Colonic mucosa (tissue), 4 donors: Measurements from ENCODE around the gene SLC6A13. TPM values are rescaled to one million over a fixed set of nuclear protein-coding genes. Genes with fewer than 3 reads are reported as not detected.
"Not testable (repeated sequence)": the region's sequence is repeated elsewhere in the genome, so short reads cannot be mapped to it uniquely, and the experiment has no call there.

Experiments used
- DNase-seq: peaks from one replicate; pipeline ENCODE4 v3.0.0-alpha.2; 2020
- H3K27ac ChIP-seq: fragments of 200-600 bp; one replicate; pipeline ENCODE4 v1.8.0; 2021
- H3K27me3 ChIP-seq: fragments of 200-600 bp; one replicate; pipeline ENCODE4 v1.8.0; 2021
- H3K36me3 ChIP-seq: fragments of 200-600 bp; one replicate; pipeline ENCODE4 v1.8.0; 2021
- H3K4me1 ChIP-seq: fragments of 200-600 bp; one replicate; pipeline ENCODE4 v1.8.0; 2021; ENCODE audit warnings: mild to moderate bottlenecking
- H3K4me3 ChIP-seq: fragments of 200-600 bp; one replicate; pipeline ENCODE4 v1.8.0; 2021
- H3K9ac ChIP-seq, 2 donors: one replicate each; pipeline ENCODE4 v1.7.0; 2013; ENCODE audit warnings: control low read depth in 2 of 2, low read depth in 2 of 2, low read length in 2 of 2
- H3K9me3 ChIP-seq: fragments of 200-600 bp; one replicate; pipeline ENCODE4 v1.8.0; 2021
- CTCF ChIP-seq: fragments of 200-600 bp; IDR thresholded peaks from one replicate; pipeline ENCODE4 v1.8.0; 2022; ENCODE audit warnings: antibody characterized with exemption, mild to moderate bottlenecking
- intact Hi-C: fragments of 100-400 bp; cut with DNase I; formaldehyde crosslinking; loops from one replicate; pipeline ENCODE4 v1.14.1; 2022
- total RNA-seq, 2 donors: library from RNA; stranded (reverse); fragmentation: NEBNext Ultra II Directional in 1 of 2; extraction: Animal tissue kit (Norgen Biotek cat#: 25700) in 1 of 2; gene quantifications; one replicate each; pipeline ENCODE4 v1.2.1, GENCODE V29; 2021
- donor health status: healthy.
- donor health status: DM: no; HTN: no; CAD: no.
- donor health status: DM: no; HTN: no; CAD: no.

The SLC6A13 gene
- total RNA-seq, 2 donors from 2014 or later: not detected

- TF ChIP-seq CTCF: peak; percentile 66
- H3K9me3 ChIP-seq: no peaks in the 10 kb centered on the region
- H3K9ac ChIP-seq: no peak overlapping the region
- no peaks in the 10 kb centered on the region for H3K4me1 ChIP-seq
- H3K27ac ChIP-seq: no peak overlapping the region
- H3K4me3 ChIP-seq: no peak overlapping the region
- peak; percentile 79 for DNase-seq
- no peaks in the 10 kb centered on the region for H3K36me3 ChIP-seq
- intact Hi-C loops: no loop called here
- H3K27me3 ChIP-seq: no peaks in the 10 kb centered on the region
These were observed 42.7 kb downstream of the SLC6A13 start for GRCh38 chr12:219891-220352.

- no peaks in the 10 kb centered on the region for H3K9me3 ChIP-seq
- H3K9ac ChIP-seq: no peak overlapping the region
- H3K4me3 ChIP-seq: no peak overlapping the region
- H3K4me1 ChIP-seq: no peaks in the 10 kb centered on the region
- H3K27ac ChIP-seq: no peak overlapping the region
- no peaks in the 10 kb centered on the region for H3K27me3 ChIP-seq
- no peaks in the 10 kb centered on the region for H3K36me3 ChIP-seq
- intact Hi-C loops: no loop called here
- no peak for DNase-seq
- no peak for TF ChIP-seq CTCF
These were observed 43.7 kb downstream of the SLC6A13 start for GRCh38 chr12:218728-219590.

- Histone ChIP-seq H3K9me3 (no peaks in the 10 kb centered on the region), H3K27ac (no peak overlapping the region), H3K9ac (no peak overlapping the region), H3K36me3 (no peaks in the 10 kb centered on the region), H3K4me1 (no peaks in the 10 kb centered on the region), H3K27me3 (peaks cover 4% of the 10 kb centered on the region), H3K4me3 (no peak overlapping the region)
- intact Hi-C loops: no loop called here
- no peak for TF ChIP-seq CTCF
- no peak for DNase-seq
These were observed 44.4 kb downstream of the SLC6A13 start for GRCh38 chr12:218221-218620.

- H3K36me3 ChIP-seq, intact Hi-C loops, H3K27ac ChIP-seq, H3K4me1 ChIP-seq, H3K4me3 ChIP-seq, H3K27me3 ChIP-seq, H3K9ac ChIP-seq, H3K9me3 ChIP-seq, DNase-seq: not testable (repeated sequence)
These were observed 45.6 kb downstream of the SLC6A13 start for GRCh38 chr12:217029-217428.

GRCh38 chr12:215116-215515 lies 47.5 kb downstream of the SLC6A13 start:
- intact Hi-C loops: no loop called here
- Histone ChIP-seq H3K36me3 (no peaks in the 10 kb centered on the region), H3K9me3 (no peaks in the 10 kb centered on the region), H3K4me3 (no peak overlapping the region), H3K27ac (no peak overlapping the region), H3K9ac (no peak overlapping the region), H3K4me1 (no peaks in the 10 kb centered on the region), H3K27me3 (peaks cover 5% of the 10 kb centered on the region)
- DNase-seq: no peak
- no peak for TF ChIP-seq CTCF
